Gastroesophageal sphincter (tissue), 3 donors: ENCODE data around the gene UXS1.

ENCODE experiments used
- POLR2A ChIP-seq, 2 donors: fragments of 450-650 bp; IDR thresholded peaks; one replicate each; pipeline ENCODE4 v1.6.1; 2017; ENCODE audit warnings: antibody characterized with exemption in 2 of 2, mild to moderate bottlenecking in 2 of 2, moderate library complexity in 1 of 2
- TF ChIP-seq, protein P1 (sequence below), 4 experiments: fragments of 200-600 bp in 2 of 4; fragments of 450-650 bp in 2 of 4; sonication (generic) in 1 of 4; IDR thresholded peaks; one replicate each; pipeline ENCODE4 v1.5.1; 2017 to 2019; ENCODE audit warnings: antibody characterized with exemption in 4 of 4, mild to moderate bottlenecking in 2 of 4, moderate library complexity in 2 of 4

DNA sequence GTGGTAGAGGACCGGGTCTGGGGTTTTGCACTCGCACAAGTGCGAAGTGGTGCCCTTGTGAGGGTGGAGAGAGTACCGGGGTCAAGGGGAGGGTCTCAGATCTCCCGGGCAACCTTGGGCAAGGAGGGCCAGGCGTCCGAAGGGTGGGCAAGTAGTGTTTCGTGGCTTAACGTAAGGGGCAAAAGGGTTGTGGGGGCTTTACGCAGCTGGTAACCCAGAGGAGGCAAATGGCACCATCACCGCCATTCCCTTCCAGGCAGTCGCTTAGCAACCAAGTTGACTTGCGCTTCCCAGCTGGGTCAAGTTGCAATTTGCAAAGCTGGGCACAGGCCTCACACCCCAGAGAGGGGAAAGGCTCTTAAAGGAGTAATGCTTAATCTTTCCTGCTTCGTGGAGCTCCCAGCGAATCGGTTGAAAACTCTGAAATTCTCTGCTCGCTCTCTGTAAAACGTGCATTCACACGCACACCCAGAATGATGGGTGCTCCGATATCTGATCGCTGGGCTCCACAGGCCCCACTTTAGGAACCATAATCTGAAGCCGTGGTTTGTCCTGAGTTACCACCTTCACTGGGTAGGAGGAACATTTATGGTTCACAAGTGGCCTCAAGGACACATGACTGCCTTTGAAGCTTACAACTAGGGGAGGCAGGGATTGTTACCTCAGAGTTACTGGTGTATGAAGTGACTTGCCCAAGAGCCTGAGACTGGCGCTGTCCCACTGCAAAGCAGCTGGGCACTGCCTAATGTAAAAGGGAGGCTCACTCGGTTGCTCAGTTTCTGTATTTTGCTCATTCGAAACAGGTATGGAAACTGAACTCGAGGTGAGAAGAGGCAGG is 127.9 kb downstream of the UXS1 start:
- TF ChIP-seq POLR2A (IDR thresholded peaks at IDR 0.05): no peak
- TF ChIP-seq, protein P1, sequence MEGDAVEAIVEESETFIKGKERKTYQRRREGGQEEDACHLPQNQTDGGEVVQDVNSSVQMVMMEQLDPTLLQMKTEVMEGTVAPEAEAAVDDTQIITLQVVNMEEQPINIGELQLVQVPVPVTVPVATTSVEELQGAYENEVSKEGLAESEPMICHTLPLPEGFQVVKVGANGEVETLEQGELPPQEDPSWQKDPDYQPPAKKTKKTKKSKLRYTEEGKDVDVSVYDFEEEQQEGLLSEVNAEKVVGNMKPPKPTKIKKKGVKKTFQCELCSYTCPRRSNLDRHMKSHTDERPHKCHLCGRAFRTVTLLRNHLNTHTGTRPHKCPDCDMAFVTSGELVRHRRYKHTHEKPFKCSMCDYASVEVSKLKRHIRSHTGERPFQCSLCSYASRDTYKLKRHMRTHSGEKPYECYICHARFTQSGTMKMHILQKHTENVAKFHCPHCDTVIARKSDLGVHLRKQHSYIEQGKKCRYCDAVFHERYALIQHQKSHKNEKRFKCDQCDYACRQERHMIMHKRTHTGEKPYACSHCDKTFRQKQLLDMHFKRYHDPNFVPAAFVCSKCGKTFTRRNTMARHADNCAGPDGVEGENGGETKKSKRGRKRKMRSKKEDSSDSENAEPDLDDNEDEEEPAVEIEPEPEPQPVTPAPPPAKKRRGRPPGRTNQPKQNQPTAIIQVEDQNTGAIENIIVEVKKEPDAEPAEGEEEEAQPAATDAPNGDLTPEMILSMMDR (IDR thresholded peaks at IDR 0.05): no peak
